Measurements from ENCODE around the gene LMO1.

DNA sequence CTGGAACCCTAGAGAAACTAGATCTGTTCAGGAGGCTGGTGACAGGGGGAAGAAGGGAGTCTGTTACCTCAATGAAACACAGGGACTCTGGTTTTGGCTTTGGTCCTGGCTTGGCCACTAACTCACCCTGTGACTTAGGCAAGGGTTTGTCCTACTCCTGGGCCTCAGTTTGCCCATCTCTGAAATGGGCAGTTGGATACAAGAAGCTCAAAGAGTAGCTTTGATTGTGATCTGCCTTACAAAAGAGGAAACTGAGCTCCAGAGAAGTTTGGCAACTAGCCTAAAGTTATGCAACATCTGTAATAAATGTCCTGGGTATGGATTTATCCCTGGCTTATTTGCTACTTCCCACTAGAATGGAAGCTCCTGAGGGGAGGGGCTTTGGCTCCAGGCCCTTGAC lies 24.0 kb upstream of the LMO1 start:
- TF ChIP-seq, protein P1, sequence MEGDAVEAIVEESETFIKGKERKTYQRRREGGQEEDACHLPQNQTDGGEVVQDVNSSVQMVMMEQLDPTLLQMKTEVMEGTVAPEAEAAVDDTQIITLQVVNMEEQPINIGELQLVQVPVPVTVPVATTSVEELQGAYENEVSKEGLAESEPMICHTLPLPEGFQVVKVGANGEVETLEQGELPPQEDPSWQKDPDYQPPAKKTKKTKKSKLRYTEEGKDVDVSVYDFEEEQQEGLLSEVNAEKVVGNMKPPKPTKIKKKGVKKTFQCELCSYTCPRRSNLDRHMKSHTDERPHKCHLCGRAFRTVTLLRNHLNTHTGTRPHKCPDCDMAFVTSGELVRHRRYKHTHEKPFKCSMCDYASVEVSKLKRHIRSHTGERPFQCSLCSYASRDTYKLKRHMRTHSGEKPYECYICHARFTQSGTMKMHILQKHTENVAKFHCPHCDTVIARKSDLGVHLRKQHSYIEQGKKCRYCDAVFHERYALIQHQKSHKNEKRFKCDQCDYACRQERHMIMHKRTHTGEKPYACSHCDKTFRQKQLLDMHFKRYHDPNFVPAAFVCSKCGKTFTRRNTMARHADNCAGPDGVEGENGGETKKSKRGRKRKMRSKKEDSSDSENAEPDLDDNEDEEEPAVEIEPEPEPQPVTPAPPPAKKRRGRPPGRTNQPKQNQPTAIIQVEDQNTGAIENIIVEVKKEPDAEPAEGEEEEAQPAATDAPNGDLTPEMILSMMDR (IDR thresholded peaks at IDR 0.05): no peak
- no peak for TF ChIP-seq POLR2A (IDR thresholded peaks at IDR 0.05)

Data from right lobe of liver (tissue), 4 donors.